ENCODE measurements around the gene TRAPPC12.

Gene TRAPPC12

DNA sequence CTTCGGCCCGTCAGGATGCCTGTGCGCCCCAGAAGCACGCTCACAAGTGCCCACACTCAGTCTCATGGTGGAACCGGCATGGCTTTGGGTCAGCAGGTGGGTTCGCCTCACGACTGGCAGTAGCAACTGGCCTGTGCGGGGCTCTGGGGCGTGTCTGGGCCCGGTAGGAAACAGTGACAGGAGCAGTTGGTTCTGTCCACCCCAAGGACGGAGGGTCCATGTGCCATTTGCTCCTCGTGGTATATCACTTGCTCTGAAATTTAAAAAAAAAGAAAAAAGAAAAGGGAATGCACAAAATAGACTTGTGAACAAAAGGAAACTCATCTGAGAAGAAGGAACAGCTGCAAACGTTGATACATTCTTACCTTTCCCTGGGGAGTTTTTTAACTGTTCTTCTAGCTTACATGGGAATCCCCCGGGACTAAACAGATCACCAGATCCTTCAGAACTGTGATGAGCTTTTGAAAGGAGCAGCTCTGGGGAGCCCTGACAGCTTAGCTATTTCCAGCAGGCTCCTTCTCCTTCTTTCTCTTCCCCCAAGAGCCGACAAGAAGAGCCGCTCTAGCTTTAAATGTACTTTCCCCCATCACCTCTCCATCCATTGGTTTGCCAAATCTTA, 42.8 kb downstream of the TRAPPC12 start:
- Histone ChIP-seq H3K36me3 (ENCODE audit: control insufficient read depth, insufficient read depth, low read length) (no peaks in the 10 kb centered on the region), H3K9me3 (ENCODE audit: control insufficient read depth, low read length) (no peaks in the 10 kb centered on the region), H3K4me3 (ENCODE audit: low read depth, low read length) (no peak overlapping the region), H3K4me1 (no peaks in the 10 kb centered on the region), H3K79me2 (peaks cover 58% of the 10 kb centered on the region), H3K27ac (no peak overlapping the region), H2AFZ (no peak overlapping the region), H3K9ac (no peak overlapping the region), H3K27me3 (ENCODE audit: control insufficient read depth, insufficient read depth, low read length) (no peaks in the 10 kb centered on the region), H3K4me2 (ENCODE audit: low read length) (no peak overlapping the region)
- TF ChIP-seq, protein P1, sequence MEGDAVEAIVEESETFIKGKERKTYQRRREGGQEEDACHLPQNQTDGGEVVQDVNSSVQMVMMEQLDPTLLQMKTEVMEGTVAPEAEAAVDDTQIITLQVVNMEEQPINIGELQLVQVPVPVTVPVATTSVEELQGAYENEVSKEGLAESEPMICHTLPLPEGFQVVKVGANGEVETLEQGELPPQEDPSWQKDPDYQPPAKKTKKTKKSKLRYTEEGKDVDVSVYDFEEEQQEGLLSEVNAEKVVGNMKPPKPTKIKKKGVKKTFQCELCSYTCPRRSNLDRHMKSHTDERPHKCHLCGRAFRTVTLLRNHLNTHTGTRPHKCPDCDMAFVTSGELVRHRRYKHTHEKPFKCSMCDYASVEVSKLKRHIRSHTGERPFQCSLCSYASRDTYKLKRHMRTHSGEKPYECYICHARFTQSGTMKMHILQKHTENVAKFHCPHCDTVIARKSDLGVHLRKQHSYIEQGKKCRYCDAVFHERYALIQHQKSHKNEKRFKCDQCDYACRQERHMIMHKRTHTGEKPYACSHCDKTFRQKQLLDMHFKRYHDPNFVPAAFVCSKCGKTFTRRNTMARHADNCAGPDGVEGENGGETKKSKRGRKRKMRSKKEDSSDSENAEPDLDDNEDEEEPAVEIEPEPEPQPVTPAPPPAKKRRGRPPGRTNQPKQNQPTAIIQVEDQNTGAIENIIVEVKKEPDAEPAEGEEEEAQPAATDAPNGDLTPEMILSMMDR (IDR thresholded peaks at IDR 0.05), result no peak

DNA sequence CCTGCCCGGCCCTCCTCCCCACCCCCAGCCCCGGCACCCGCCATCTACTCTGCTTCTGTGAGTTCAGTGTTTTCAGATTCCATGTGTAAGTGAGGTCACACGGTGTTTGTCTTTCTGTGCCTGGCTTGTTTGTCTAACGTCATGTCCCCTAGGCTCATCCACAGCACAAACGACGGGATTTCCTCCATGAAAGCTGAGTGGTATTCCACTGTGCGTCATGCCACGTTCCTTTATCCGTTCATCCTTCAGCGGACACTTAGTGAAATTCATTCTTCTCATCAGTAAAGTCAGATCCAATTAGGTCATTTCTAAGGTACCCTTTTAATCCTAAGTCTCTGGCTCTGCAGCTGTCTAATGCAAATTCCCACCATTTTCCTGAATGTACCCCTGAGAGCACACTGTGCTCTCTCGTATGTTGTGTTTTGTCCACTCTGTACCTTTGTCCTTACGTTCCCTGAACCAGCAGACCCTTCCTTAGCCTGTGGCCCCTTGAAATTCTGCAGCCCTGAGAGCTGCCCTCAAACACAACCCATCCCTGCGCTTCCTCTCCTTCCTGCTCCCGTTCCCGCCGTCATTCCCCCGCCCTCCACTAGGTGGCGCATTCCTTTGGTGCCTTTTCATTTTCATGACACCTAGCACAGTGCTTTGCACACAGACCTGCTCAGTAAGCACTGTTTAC, 44.1 kb downstream of the TRAPPC12 start:
- no peak overlapping the region for H3K4me3 ChIP-seq (ENCODE audit: low read depth, low read length)
- no peak overlapping the region for H3K27ac ChIP-seq
- TF ChIP-seq, protein P1 (IDR thresholded peaks at IDR 0.05), result peak; percentile 98
- H3K27me3 ChIP-seq (ENCODE audit: control insufficient read depth, insufficient read depth, low read length), result no peaks in the 10 kb centered on the region
- H3K36me3 ChIP-seq (ENCODE audit: control insufficient read depth, insufficient read depth, low read length), result no peaks in the 10 kb centered on the region
- H3K79me2 ChIP-seq, result peaks cover 50% of the 10 kb centered on the region
- H3K9me3 ChIP-seq (ENCODE audit: control insufficient read depth, low read length), result no peaks in the 10 kb centered on the region
- no peak overlapping the region for H3K4me2 ChIP-seq (ENCODE audit: low read length)
- H3K9ac ChIP-seq, result no peak overlapping the region
- H3K4me1 ChIP-seq, result no peaks in the 10 kb centered on the region
- H2AFZ ChIP-seq, result no peak overlapping the region

DNA sequence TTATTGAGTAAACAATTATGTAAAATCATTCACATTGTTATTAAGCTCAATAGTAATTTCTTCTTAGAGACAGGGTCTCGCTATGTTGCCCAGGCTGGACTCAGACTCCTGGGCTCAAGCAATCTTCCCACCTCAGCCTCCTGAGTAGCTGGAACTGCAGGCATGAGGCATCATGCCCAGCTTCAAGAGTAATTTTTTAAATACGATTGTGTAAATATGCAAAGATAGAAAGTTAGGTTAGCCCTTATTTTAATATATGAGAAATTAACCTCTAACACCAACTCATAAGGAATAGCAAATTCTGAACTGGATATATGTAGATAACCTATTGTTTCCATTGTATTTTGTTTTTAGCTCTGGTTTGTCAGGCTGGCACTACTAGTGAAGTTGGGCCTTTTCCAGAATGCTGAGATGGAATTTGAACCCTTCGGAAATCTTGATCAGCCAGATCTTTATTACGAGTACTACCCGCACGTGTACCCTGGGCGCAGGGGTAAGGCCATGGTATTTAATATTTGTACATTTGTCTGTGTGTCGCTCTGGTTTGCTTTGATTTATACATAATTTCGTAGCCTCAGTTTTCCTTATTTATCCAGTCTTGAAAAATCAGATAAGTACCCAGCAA, 44.8 kb downstream of the TRAPPC12 start:
- Histone ChIP-seq H3K9ac (no peak overlapping the region), H3K4me2 (ENCODE audit: low read length) (no peak overlapping the region), H3K9me3 (ENCODE audit: control insufficient read depth, low read length) (no peaks in the 10 kb centered on the region), H3K79me2 (peaks cover 44% of the 10 kb centered on the region), H2AFZ (no peak overlapping the region), H3K27ac (no peak overlapping the region), H3K4me3 (ENCODE audit: low read depth, low read length) (no peak overlapping the region), H3K36me3 (ENCODE audit: control insufficient read depth, insufficient read depth, low read length) (no peaks in the 10 kb centered on the region), H3K27me3 (ENCODE audit: control insufficient read depth, insufficient read depth, low read length) (no peaks in the 10 kb centered on the region), H3K4me1 (no peaks in the 10 kb centered on the region)
- TF ChIP-seq, protein P1 (IDR thresholded peaks at IDR 0.05), result no peak

DNA sequence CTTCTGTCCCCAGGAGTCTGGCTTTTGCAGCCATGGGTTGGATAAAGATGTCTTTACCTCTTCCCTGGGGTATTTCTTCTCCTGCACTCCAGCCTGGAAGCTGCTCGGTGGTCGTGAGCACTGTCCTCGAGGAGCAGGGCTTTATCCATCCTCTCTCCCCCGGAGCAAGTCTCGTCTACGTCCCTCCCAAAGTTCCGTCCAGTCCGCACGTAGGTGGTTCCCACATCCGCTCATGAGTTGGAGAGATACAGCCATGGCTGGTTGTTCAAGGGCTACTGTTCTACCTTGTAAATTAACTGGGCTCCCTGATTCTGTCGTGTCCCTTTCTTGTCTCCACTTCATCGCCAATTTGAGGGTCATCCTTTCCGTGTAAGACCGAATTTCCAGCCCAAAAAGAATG, 47.1 kb downstream of the TRAPPC12 start:
- H3K36me3 ChIP-seq (ENCODE audit: control insufficient read depth, insufficient read depth, low read length), result no peaks in the 10 kb centered on the region
- no peak overlapping the region for H3K4me3 ChIP-seq (ENCODE audit: low read depth, low read length)
- peaks cover 37% of the 10 kb centered on the region for H3K79me2 ChIP-seq
- no peak overlapping the region for H3K4me2 ChIP-seq (ENCODE audit: low read length)
- no peaks in the 10 kb centered on the region for H3K4me1 ChIP-seq
- no peaks in the 10 kb centered on the region for H3K9me3 ChIP-seq (ENCODE audit: control insufficient read depth, low read length)
- no peaks in the 10 kb centered on the region for H3K27me3 ChIP-seq (ENCODE audit: control insufficient read depth, insufficient read depth, low read length)
- no peak overlapping the region for H3K9ac ChIP-seq
- TF ChIP-seq, protein P1 (IDR thresholded peaks at IDR 0.05), result no peak
- no peak overlapping the region for H2AFZ ChIP-seq
- H3K27ac ChIP-seq, result no peak overlapping the region

Data from parathyroid adenoma (tissue), 2 donors.